ENCODE data around the gene ZFAND2A.
"Not testable (repeated sequence)": the region's sequence is repeated elsewhere in the genome, so short reads cannot be mapped to it uniquely, and the experiment has no call there.

ZFAND2A gene, protein sequence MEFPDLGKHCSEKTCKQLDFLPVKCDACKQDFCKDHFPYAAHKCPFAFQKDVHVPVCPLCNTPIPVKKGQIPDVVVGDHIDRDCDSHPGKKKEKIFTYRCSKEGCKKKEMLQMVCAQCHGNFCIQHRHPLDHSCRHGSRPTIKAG

DNA sequence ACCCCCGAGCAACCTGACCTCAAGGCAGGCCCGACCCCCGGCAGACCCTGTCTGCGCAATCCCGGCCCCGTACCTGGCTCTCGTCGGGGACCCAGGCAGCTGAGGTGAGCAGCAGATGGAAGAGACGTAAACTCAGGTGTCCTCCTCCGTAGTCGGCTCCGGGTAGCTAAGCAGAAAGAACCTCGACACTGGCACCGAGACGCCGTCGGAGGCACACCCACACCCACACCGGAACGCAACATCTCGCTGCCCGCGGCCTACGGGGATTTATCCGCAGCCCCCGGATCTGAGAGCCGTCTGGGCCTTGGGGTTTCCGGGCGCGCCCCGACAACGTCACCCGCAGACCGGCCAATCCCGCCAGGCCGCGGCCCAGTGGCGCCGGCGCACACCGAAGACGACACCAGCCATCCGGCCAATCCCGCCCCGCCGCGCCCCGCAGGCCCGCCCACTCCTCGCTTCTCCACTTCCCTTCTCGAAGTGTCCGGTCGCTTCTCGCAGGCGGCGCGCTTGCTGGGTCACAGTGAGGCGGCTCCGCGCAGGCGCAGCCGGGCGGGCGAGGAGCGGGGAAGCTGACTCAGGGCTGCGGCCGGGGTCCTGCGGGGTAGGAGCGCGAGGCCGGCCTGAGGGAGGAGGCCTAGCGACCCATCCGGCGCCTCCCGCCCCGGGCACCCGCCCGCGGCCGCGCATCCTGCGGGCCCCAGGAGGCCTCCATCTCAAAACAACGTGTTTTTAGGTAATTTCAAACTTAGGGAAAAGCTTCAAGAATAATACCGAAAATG lies at the start of gene ZFAND2A:
Gene ZFAND2A, minus strand, starts transcription at position 306 of the 779 bp plus-strand sequence. CDS start 1,984 bp downstream, outside the sequence.
- DNase-seq = peak; percentile 84

DNA sequence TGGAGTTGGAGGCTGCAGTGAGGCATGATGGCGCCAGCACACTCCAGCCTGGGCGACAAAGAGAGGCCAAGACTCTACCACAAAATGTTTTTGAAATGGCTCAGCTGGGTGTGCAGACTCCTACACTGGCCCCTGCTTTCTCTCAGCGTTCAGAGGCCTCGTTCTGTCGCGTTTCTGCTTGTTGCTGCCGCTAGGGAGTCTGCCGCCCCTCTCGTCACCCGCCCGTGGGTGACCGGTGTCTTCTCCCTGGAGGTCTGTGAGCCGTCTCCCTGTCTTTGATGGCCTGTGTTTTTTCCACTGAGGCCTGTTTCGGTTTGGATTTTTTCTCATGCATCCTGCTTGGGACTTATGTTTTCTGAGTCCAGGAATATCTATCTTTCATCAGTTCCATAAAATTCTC lies 49.1 kb upstream of the ZFAND2A start:
- DNase-seq = no peak

DNA sequence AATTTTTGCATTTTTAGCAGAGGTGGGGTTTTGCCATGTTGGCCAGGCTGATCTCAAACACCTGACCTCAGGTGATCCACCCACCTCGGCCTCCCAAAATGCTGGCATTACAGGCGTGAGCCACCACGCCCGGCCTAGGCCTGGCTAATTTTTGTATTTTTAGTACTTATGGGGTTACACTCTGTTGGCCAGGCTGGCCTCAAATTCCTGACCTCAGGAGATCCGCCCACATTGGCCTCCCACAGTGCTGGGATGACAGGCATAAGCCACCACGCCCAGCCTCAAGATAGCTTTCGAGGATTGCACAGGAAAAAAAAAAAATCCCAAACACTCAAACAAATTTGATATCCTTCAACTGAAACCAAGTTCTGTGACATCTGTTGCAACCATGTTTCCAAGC lies 45.7 kb upstream of the ZFAND2A start:
- not testable (repeated sequence) for DNase-seq

DNA sequence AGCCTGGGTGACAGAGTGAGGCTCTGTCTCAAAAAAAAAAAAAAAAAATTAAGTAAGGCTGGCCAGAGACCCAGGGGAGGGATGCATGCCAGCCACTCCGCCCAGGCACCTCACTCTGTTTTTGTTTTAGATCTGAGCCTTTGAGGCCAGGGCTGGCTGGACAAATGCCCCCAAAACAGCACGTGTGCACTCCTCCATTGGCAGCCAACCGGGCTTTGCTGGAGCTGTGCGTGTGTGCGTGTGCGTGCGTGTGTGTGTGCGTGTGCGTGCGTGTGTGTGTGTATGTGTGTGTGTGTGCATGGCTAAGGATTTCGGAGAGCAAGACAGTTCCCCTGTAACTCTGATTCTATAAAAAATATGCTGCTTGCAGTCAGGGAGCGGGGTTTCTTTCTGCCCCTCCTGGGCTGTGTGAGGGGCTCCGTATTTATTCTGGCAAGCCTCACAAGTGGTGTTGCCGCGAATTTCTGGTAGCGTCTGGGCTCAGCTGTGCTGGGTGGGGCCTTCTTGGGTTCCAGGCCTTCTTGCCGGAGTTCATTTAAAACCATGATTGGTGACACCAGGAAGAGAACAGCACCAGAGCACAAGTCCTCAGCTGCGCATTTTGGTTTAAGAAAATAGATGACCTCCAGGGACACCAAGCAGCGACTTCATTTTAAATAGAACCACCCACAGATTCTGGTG lies 44.6 kb upstream of the ZFAND2A start:
- no peak for DNase-seq

DNA sequence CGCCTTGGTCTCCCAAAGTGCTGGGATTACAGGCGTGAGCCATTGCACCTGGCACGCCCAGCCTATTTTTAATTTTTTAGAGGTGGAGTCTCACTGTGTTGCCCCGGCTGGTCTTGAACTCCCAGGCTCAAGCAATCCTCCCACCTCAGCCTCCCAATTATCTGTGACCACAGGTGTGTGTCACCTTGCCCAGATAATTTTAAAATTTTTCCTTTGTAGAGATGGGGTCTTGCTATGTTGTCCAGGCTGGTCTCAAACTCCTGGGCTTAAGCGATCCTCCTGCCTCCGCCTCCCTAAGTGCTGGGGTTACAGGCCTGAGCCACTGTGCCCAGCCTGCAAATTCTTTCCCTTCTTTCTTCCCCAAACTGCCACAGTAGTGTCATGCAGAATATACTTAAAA lies 42.9 kb upstream of the ZFAND2A start:
- DNase-seq = not testable (repeated sequence)

DNA sequence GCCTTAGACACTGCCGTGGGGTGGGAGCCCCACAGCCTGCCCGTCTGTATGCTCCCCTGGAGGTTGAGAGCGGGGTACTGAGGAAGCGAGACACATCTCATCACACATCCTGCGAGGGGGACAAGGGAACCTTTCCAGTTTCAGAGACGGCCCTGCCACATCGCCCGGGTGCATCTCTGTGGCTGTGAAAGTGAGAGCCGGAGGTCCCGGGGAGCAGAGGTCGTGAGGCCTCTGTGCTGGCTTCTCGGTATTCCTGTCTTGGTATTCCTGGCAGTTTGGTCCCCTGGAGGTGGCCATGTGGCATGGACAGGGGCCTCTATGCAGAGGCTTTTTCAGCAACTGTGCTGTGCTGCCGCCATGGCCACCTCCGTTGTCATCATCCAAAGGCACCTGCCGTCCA lies 41.9 kb upstream of the ZFAND2A start:
- DNase-seq = no peak

DNA sequence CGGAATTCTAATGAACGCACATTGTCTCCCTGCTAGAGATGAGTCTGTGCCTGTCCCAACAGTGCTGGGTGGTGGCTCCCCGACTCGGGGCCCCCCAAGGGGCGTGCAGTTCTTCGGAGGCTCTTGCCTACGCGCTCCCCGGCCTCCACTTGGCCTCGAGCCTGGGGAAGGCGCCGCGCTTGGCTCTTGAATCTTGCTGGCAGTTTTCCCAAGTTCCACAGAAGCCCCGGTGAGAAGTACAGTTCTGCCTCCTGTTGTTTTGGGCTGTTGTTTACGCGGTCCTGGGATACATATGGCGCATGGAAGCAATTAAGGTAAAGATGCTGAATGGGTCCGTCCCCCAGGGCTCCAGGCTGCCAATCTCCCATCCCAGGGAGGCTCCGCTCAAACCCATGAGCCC lies 40.0 kb upstream of the ZFAND2A start:
- no peak for DNase-seq

DNA sequence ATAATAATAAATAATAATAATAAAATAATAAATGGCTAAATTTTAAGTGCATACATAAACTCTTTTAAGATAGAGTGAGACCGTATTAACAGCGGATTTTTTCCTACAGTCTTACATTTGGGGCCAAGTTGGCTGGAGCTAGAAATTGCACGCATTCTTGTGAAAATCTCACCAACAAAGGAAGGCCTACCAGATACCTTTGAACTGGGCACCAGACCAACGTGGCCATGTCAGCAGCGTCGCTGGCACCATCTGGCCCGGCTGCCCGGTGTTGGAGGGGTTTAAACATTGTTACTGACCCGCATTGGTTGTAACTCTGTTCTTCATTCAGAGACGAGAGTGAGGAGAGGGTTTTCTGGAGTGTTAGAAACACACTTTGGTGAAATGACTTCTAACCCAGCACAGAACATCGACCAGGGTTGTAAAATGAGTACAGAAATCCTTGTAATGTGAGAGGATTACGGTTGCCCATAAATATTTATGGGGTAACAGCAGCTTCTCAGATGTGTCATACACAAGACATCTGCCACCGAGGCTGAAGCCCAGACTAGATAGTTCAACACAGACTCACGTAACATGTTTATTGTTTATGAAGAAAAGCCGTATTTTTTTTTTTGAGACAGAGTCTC lies 38.1 kb upstream of the ZFAND2A start:
- DNase-seq = no peak

DNA sequence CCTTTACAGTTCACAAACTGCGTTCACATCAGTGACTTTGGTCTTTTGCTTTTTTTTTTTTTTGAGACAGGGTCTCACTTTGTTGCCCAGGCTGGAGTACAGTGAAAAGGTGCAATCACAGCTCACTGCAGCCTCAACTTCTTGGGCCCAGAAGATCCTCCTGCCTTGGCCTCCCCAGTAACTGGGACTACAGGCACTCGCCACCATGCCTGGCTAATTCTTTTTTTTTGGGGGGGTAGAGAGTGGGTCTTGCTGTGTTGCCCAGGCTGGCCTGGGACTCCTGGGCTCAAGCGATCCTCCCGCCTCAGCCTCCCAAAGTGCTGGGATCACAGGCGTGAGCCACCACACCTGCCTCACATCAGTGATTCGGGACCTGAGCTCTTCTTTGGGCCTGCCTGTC lies 37.0 kb upstream of the ZFAND2A start:
- DNase-seq = no peak

DNA sequence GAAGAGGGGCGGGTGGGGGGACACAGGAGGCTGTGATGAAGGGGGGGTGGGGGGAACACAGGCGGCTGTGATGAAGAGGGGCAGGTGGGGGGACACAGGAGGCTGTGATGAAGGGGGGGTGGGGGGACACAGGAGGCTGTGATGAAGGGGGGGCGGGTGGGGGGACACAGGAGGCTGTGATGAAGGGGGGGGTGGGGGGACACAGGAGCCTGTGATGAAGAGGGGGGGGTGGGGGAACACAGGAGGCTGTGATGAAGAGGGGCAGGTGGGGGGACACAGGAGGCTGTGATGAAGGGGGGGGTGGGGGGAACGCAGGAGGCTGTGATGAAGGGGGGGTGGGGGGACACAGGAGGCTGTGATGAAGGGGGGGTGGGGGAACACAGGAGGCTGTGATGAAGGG lies 36.4 kb upstream of the ZFAND2A start:
- not testable (repeated sequence) for DNase-seq

DNA sequence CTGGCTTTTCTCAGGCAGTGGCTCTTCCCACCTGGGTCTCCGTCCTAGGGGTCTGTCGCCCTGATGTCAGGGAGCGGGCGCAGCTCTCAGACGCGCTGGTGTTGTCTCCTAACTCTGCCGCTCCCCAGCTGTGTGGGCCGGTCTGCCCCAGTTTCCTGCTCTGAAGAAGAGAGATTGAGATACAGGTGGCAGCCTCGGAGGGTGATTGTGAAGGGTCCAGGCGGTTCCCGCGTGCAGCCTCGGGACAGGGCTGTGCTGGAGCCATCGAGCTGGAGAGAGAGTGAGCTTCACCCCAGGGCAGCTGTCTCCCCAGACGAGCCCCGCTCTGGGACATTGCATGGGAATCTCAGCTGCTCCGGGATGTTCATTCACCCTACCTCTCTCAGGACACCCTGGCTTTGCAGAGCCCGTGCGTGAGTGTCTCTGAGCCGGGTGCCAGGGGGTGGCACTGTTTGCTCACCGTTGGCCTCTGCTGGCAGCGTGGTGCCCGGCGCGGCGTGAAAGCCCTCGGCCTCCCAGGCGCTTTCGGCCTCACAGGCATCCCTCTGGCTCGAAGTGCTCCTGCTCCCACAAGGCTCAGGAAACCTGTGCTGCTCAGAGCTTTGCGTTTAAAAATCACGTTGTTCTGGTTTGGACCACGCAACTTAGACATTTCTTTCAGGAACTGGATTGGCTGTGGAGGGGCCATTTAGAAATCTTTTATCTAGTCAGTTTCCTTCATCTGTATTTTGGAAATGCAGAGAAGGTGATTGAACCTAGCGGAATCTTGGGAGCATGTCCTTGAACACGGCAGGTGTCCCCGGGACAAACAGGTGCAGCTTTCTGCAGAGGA lies 33.8 kb upstream of the ZFAND2A start:
- DNase-seq = no peak

DNA sequence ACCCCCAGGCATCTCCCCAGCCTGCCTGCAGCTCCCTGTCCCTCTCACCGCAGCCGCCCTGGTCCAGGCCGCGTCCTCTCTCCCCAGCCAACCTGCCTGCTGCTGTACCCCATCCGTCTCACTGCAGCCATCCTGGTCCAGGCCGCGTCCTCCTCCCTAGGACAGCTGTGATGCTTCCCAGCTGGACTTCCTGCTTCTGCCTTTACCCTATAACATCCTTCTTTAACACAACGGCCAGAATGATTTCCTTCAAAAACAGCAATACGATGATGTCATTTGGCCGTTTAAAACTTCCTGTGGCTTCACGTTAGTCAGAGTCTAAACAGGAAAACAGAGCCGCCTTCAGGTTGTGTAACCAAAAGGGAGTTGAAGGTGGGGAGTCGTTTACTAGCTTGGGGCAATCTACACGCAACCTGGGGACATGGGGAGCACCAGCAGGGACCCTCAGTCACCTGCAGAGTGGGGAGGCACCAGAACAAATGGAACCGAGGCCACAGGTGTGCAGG lies 32.2 kb upstream of the ZFAND2A start:
- no peak for DNase-seq

DNA sequence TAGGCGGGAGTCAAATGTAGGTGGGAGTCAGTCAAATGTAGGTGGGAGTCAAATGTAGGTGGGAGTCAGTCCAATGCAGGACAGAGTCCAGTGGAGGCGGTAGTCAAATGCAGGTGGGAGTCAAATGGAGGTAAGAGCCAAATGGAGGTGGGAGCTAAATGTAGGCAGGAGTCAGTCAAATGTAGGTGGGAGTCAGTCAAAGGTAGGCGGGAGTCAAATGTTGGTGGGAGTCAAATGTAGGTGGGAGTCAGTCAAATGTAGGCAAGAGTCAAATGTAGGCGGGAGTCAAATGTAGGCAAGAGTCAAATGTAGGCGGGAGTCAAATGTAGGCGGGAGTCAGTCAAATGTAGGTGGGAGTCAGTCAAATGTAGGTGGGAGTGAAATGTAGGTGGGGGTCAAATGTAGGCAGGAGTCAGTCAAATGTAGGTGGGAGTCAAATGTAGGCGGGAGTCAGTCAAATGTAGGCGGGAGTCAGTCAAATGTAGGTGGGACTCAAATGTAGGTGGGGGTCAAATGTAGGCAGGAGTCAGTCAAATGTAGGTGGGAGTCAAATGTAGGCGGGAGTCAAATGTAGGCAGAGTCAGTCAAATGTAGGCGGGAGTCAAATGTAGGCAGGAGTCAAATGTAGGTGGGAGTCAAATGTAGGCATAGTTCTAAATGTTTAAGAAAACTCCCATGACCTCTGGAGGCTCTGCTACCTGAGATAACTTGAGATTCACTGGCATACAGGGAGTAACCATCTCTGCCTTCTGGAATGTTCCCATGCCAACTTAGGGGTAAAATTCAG lies 30.2 kb upstream of the ZFAND2A start:
- no peak for DNase-seq

DNA sequence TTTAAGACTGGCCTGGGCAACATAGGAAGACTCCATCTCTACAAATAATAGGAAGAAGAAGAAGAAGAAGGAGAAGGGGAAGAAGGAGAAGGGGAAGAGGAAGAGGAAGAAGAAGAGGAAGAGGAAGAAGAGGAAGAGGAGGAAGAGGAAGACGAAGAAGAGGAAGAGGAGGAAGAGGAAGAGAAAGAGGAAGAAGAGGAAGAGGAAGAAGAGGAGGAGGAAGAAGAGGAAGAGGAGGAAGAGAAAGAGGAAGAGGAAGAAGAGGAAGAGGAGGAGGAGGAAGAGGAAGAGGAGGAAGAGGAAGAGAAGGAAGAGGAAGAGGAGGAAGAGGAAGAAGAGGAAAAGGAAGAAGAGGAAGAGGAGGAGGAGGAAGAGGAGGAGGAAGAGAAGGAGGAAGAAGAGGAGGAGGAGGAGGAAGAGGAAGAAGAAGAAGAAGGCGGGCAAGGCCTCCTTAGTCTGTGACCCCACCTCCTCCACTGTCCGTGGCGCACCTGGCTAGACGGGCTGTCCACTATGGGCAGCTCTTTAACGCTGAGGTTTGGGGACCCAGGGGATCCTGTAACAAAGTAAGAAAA lies 28.8 kb upstream of the ZFAND2A start:
- no peak for DNase-seq

DNA sequence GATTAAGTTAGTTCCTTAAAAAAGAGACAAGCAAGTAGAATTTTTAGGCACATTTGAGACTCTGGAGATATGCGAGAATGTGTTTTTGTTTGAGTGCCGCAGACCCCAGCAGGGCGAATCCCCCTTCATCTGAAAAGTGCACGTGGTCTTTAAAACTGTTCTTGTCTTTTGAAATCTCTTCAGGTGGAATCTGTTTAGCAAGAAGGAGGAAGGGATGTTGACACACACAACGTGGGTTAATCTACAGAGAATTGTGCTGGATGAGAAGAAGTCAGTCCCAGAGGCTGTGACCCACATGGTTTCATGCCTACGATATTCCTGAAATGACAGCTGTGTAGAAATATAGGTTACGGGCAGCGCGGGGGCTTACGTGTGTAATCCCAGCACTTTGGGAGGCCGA lies 27.1 kb upstream of the ZFAND2A start:
- no peak for DNase-seq

DNA sequence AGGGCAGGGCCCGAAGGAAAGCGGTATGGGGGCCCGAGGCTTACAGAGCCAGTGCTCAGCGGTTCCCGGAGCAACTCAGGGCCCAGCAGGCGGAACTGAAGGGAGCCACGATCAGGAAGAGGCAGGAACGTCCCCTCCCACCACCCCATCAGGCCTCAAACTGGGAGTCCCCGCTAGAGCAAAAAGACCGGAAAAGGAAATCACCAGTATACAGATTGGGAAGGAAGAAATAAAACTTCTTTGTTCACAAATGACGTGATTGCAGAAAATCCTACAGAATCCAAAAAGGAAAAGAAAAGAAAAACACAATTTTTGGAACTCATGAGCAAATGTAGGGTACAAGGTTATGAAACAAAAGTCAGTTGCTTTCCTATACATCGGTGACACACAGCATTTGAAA lies 21.6 kb upstream of the ZFAND2A start:
- DNase-seq = no peak

DNA sequence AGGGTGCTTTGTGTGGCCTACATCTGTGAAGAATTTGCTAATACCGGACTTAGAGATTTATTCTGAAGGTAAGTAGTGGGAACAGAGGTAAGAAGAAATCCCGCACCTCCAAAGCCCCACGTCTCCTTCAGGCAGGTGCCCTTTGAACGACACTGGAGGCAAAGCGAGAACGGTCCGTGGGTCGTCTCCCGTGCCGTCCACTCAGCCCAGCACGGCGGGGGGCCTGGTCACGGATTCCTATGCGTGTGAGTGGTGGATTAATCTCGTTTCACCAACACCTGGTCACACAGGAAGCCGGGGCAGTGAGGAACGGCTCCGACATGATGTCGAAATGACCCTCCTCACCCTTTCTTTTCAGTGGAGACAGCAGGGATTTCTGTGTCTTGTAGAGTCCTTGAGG lies 21.0 kb upstream of the ZFAND2A start:
- DNase-seq = no peak

DNA sequence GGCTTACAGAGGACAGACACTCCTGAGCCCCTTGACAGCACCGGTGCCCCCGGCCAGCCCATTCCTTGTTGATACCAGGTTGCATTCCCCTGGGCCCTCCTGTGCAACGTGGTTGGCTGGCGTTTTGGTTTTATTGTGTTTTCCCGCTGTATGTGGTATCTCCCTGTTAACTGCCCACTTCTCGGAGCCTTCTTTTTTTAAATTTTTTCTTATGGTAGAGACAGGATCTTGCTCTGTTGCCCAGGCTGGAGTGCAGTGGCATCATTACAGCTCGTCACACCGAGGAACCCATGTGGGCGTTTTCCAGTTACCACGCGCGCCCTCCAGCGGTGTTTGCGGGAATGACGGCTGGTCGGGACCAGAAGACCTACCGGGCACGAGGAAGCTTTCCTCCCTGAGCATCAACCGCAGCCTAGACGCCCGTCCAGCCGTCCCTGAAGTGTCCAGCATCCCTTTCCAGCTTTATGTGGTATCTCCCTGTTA lies 16.9 kb upstream of the ZFAND2A start:
- DNase-seq = peak; percentile 21

DNA sequence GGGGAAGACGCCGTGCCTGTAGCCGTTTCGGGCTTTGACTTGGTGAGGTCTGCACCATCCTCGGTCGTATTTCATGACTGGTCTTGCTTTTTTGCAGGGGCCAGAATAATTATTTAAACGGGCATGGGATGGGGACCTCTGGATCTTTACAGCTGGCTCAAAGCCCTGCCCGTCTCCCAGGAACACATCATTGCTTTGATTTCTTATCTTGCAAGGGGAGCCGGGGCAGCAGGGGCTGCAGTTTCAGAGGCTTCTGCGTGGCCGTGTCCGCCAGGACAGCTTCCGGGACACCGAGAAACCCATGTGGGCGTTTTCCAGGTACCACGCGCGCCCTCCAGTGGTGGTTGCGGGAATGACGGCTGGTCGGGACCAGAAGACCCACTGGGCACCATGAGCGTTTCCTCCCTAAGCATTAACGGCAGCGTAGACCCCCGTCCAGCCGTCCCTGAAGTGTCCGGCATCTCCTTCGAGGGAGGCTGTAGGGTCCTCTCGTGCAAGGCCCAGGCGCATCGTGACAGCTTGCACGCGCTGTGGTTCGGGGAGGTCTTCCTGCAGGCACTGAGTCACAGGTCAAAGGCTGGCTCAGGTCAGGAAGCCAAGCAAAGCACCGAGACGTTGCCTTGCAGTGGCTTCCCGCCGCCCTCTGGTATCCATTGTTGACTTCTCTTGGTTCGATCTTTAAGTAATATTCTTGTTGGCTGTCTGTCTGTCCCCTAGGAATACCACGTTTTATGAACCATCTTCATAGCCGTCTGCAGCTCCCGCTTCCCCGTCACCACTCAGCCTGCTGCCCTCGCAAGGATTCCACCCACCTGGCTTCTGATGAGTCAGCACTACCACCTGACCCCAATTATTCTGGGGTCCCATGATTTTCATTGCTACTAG lies 16.2 kb upstream of the ZFAND2A start:
- peak; percentile 51 for DNase-seq

DNA sequence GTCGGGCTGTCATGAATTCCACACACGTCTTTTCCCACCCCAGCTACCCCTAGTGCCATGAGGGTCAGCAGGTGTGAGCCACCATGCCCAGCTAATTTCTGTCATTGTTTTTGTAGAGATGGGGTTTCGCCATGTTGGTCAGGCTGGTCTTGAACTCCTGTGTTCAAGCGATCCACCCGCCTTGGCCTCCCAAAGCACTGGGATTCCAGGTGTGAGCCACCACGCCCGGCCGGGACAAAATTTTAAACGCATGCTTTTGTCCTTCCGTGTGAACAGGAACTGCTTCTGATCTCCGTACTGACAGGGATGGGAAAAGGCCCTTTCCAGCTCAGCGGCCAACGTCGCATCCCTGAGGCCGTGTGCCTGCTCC lies 15.6 kb upstream of the ZFAND2A start:
- DNase-seq = no peak

All from NCI-H1048 (cell line).